ENCODE data around the gene TPRA1.

TPRA1 gene

GRCh38 chr3:127584734-127585133 lies 5.8 kb downstream of the TPRA1 start:
- peaks cover 57% of the 10 kb centered on the region for H3K79me2 ChIP-seq
- no peak for TF ChIP-seq CTCF (IDR thresholded peaks at IDR 0.05)
- H3K4me2 ChIP-seq (ENCODE audit: low read length) = no peak overlapping the region
- peaks cover 12% of the 10 kb centered on the region for H3K4me1 ChIP-seq
- no peak overlapping the region for H3K4me3 ChIP-seq (ENCODE audit: low read depth, low read length)
- H3K36me3 ChIP-seq (ENCODE audit: control insufficient read depth, insufficient read depth, low read length) = no peaks in the 10 kb centered on the region
- no peak overlapping the region for H2AFZ ChIP-seq
- H3K9ac ChIP-seq = no peak overlapping the region
- H3K27ac ChIP-seq = no peak overlapping the region
- H3K9me3 ChIP-seq (ENCODE audit: control insufficient read depth, low read length) = no peaks in the 10 kb centered on the region
- no peaks in the 10 kb centered on the region for H3K27me3 ChIP-seq (ENCODE audit: control insufficient read depth, insufficient read depth, low read length)

- TF ChIP-seq CTCF (IDR thresholded peaks at IDR 0.05) = no peak
- Histone ChIP-seq H3K27ac (no peak overlapping the region), H3K79me2 (peaks cover 22% of the 10 kb centered on the region), H3K4me2 (ENCODE audit: low read length) (no peak overlapping the region), H2AFZ (no peak overlapping the region), H3K9ac (no peak overlapping the region), H3K36me3 (ENCODE audit: control insufficient read depth, insufficient read depth, low read length) (no peaks in the 10 kb centered on the region), H3K4me3 (ENCODE audit: low read depth, low read length) (no peak overlapping the region), H3K27me3 (ENCODE audit: control insufficient read depth, insufficient read depth, low read length) (no peaks in the 10 kb centered on the region), H3K9me3 (ENCODE audit: control insufficient read depth, low read length) (no peaks in the 10 kb centered on the region), H3K4me1 (peaks cover 19% of the 10 kb centered on the region)
Measured at GRCh38 chr3:127580327-127581060, 10.0 kb downstream of the TPRA1 start.

- Histone ChIP-seq H3K36me3 (ENCODE audit: control insufficient read depth, insufficient read depth, low read length) (no peaks in the 10 kb centered on the region), H3K27ac (no peak overlapping the region), H3K79me2 (peaks cover 10% of the 10 kb centered on the region), H3K27me3 (ENCODE audit: control insufficient read depth, insufficient read depth, low read length) (no peaks in the 10 kb centered on the region), H3K4me2 (ENCODE audit: low read length) (no peak overlapping the region), H3K4me3 (ENCODE audit: low read depth, low read length) (no peak overlapping the region), H2AFZ (no peak overlapping the region), H3K4me1 (peaks cover 17% of the 10 kb centered on the region), H3K9ac (no peak overlapping the region), H3K9me3 (ENCODE audit: control insufficient read depth, low read length) (no peaks in the 10 kb centered on the region)
- TF ChIP-seq CTCF (IDR thresholded peaks at IDR 0.05) = no peak
Measured at GRCh38 chr3:127578802-127579201, 11.7 kb downstream of the TPRA1 start.

GRCh38 chr3:127578168-127578567 lies 12.4 kb downstream of the TPRA1 start:
- TF ChIP-seq CTCF (IDR thresholded peaks at IDR 0.05) = no peak

GRCh38 chr3:127577448-127577847 lies 13.1 kb downstream of the TPRA1 start:
- Histone ChIP-seq H3K27me3 (ENCODE audit: control insufficient read depth, insufficient read depth, low read length) (no peaks in the 10 kb centered on the region), H3K27ac (peak overlapping the region; percentile 43), H3K36me3 (ENCODE audit: control insufficient read depth, insufficient read depth, low read length) (no peaks in the 10 kb centered on the region), H3K4me3 (ENCODE audit: low read depth, low read length) (no peak overlapping the region), H2AFZ (peak overlapping the region; percentile 18), H3K79me2 (peaks cover 9% of the 10 kb centered on the region), H3K4me2 (ENCODE audit: low read length) (peak overlapping the region; percentile 1), H3K4me1 (peaks cover 17% of the 10 kb centered on the region), H3K9ac (no peak overlapping the region), H3K9me3 (ENCODE audit: control insufficient read depth, low read length) (no peaks in the 10 kb centered on the region)
- TF ChIP-seq CTCF (IDR thresholded peaks at IDR 0.05) = no peak

More at GRCh38 chr3:127578168-127578567, 12.4 kb downstream of the TPRA1 start:
- Histone ChIP-seq H2AFZ (no peak overlapping the region), H3K4me3 (ENCODE audit: low read depth, low read length) (no peak overlapping the region), H3K4me1 (peaks cover 17% of the 10 kb centered on the region), H3K27me3 (ENCODE audit: control insufficient read depth, insufficient read depth, low read length) (no peaks in the 10 kb centered on the region), H3K79me2 (peaks cover 9% of the 10 kb centered on the region), H3K27ac (peak overlapping the region; percentile 6), H3K36me3 (ENCODE audit: control insufficient read depth, insufficient read depth, low read length) (no peaks in the 10 kb centered on the region), H3K9ac (no peak overlapping the region), H3K9me3 (ENCODE audit: control insufficient read depth, low read length) (no peaks in the 10 kb centered on the region), H3K4me2 (ENCODE audit: low read length) (no peak overlapping the region)
